Stimulated activated CD4-positive, alpha-beta T cell treated with anti-CD3 and anti-CD28 coated beads, TNF-alpha, amount 100 ng/mL, for 24 hours (primary cell): Measurements from ENCODE around the gene NR3C2.

Experiments used
- DNase-seq, 3 experiments: peaks; one replicate each; pipeline ENCODE4 v3.0.0-alpha.2; 2020; ENCODE audit warnings: low read depth in 3 of 3

NR3C2 gene

DNA sequence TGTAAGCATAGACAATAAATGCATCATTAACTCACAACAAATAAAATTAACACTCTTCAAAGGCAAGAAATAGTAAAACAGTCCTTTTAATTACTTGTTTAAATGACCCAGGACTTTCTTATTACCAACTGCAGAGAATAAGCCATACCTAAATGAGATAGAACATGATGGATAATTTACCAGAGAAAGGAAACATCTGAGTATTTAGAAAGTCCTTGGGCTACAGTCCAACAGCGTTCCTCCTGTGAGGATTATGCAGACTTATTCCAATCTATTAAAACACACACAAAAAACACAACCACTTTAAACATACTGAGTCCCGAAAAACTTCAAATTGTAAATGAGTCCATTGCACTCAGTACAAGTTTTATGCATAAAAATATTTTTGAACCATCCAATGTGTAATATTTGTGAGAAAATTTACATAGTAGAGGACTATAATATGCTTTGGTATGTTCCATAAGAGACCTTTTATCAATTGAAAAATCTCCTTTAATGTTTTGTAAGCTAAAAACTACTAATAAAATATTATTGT is 129.2 kb downstream of the NR3C2 start:
- no peak for DNase-seq

DNA sequence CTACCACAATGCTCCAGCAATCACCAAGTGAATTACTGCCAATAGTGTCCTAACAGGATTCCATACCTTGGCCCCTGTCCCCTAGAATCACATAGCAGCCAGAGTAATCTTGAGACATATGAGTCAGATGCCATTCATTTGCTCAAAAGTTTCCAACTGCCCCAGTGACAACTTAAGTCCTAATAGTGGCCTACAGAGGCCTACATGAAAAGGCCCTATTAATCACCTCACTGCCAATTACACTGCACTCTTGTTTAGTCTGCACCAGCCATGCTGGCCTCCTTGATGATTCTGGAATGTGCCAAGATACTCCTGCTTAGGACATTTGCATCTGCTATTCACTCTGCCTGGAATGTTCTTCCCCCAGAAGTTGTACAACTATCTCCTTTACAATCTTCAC is 130.7 kb downstream of the NR3C2 start:
- no peak for DNase-seq

DNA sequence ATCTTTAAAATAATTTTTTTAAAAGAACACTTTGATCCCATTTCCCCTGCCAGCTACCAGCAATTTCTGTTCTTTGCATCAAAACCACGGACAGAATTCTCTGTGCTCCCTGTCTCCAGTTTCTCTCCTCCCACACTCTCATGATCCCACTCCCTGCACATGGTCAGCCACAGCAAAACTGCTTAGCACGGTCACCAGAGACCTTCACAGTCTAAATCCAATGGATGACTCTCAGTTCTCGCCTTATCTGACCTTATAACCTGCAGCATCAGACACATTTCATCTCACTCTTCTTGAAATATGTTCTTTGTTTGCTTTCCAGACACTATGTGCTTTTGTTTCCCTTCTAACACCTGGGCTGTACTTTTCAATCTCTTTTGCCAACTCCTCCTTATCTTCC is 131.5 kb downstream of the NR3C2 start:
- DNase-seq = no peak

DNA sequence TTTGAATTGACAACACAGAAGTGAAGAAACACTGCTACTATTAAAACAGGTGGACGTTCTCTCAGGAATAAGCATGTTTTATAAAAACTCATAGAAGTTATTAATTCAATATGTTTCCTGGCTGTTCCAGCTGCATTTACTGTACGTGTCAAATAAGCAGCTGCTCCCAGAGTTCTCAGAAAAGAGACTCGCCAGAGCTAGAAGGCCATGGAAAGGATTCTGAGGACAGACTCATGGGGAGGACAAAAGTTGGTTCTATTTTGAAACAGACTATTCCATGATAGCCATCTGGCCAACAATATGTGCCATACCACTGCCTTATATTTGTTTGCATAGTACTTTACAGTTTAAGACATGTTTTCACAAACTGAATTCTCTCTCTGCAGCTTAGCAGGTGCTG is 136.5 kb downstream of the NR3C2 start:
- DNase-seq = no peak

DNA sequence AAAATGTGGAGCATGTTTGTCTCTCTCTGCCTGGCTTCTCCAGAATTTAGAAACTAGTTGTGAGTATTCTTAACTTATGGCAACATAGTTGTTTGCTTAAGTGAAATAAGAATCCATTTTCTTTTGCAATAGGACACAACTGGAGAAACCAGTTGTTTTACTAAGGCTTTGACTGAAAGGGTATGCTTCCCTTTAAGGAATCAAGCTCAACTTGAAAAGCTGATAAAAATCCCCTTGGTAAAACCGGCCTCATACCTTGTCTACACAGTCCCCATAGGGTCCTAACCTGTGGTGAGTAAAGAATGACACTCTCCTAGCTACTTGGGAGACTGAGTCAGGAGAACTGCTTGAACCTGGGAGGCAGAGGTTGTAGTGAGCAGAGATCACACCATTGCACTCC is 139.8 kb downstream of the NR3C2 start:
- DNase-seq = no peak

DNA sequence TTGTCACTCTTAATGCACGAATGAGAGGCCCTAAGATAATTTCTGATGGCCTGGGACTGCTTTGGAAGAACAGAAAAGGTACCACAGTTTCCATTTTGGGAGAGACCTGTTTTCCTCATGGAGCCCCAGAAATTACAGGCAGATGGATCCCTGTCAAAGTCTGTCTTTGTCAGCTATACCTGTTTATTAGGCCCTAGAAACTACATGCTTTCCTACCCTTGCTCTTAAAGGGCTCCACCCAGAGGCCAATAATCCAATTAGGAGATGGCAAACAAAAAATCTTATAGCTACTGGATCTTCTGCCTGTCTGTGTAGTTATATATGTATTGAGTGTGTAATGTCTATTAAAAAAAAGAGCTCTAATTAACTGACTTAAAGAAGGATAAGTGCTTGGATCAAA is 141.3 kb downstream of the NR3C2 start:
- no peak for DNase-seq

DNA sequence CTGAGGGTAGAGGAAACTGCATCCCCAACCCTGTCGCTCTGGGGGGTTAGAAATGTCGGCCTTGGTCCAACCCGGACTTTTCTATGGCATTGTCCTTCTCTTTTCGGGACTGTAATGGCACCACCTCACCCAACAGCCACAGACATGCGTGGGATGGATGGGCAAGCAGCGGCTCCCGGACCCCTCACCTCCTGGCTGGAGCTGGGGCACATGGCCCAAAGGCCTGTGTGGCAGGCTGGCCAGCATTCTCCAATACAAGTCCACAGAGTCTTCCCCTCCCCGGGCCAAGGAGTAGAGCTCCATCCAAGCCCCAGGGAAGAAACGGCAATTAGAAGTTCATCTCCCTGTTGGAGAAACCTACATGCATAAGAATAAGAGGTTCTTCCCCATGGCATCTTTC is 142.9 kb downstream of the NR3C2 start:
- DNase-seq = no peak

DNA sequence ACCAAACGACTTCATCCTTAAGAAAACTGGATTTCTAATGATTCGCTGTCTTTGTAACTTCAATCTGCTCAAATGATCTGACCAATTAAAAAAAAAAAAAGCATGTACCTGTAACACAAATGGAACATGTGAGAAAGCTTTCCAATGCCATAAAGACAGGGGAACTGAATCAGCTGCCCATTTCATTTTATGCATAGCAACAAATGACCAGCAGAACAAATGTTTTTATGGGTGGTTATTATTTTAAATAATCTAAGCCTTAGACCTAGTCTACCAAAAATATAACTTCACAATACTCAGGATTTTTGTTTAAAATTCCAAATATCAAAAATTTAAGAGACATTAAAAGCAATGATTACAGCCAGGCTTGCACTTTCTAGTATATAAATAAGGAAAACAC is 145.7 kb downstream of the NR3C2 start:
- no peak for DNase-seq

DNA sequence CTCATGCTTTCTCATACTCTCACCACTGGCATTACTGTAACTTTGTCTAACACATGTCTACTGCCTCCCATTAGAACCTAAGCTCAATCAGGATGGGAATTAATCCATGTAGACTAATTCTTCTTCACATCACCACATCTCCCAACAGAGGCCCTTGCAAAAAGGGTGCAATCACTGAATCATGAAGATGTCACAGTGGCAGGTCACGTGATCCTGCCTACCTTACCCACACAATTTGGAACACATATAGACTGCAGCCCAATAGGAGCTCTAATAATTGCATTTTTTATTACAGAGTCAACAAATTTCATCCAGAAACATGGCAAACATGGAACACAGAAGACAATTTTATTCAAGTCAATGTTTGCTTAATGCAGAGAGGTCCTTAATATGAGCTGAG is 146.6 kb downstream of the NR3C2 start:
- DNase-seq = no peak

DNA sequence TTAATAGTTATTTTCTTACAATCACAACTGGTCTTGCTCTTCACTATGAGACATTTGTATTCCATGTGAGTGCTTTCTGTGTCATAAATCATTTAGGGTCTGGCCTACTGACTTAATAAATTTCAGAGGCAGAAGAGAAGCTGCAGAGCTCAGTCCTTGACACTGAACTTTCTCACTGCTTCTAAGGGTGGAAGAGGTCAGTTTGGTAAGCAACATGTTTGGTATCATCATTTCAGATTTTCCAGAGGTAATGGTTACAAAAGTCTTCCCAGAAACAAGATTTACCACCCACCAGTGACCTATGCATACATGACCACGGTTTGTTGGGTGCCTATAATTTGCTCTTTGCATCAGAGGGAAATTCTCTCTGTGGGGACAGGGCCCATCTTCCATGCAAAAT is 148.6 kb downstream of the NR3C2 start:
- DNase-seq = no peak

DNA sequence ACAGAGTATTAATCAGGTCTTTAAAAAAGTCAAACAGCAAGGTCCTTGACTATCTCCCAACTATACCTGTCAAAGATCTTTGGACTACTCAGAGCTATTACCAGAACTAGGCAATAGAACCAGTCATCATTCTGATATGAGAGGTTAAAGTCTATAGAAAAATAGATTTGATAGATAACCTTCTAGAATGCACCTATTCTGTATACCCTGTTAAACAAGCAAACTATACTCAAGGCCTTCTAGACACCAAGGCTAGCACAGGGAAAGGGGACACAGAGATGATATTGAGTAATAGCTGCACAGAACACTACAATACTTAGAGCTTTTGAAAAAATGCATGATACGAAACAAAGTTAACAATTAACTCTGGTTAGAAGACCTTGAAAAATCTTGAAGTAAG is 149.5 kb downstream of the NR3C2 start:
- DNase-seq = no peak

DNA sequence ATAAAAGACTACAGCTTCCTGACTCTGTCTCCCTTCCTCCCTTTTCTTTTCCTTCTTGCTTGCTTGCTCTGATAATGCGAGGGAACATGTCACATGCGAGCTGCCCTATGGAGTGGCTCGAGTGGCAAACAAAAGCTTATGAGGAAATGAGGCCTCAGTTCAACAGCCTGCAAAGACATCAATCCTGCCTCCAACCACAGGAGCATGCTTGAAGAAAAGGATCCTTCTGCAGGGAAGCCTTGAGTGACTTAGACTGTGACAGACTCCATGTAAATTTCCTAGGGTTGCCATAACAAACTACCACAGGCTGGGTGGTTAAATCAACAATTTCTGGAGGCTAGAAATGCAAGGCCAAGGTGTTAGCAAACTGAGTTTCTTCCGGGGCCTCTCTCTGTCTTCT is 152.5 kb downstream of the NR3C2 start:
- no peak for DNase-seq

DNA sequence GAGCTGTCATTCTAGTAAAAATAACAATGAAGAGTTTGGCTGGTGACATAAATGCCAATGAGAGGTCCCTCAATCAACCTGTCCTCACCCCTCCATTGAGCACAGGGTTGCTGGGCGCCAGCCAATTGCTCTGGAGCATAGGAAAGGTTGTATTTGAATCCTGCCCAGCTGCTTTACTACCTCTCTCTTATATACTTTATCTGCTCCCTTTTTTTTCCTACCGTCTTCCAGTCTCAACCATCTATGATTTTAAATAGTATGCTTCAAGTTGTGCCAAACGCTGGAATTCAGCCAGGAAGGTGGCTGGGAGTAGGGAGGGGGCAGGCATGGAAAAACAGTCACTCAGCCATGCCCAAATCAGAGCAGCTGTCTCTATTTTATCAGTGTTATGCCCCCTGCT is 153.8 kb downstream of the NR3C2 start:
- DNase-seq = no peak

DNA sequence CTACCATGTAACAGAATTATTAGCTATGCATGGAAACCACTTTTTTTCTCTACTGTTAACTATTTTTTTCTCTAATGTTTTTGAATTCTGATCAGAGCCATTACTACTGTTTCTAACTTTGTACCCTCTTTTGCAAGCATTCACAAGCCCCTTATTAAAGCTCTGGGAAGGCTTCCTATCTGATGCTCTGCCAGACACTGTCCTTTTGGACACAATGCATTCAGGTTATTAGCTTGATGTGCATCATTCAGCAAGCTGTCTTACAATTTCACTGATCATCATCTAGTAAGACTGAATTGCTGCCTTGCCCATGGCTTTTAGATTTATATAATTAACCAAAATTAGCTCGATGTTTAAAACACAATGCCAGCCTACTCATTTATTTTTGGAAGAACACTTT is 155.1 kb downstream of the NR3C2 start:
- no peak for DNase-seq

DNA sequence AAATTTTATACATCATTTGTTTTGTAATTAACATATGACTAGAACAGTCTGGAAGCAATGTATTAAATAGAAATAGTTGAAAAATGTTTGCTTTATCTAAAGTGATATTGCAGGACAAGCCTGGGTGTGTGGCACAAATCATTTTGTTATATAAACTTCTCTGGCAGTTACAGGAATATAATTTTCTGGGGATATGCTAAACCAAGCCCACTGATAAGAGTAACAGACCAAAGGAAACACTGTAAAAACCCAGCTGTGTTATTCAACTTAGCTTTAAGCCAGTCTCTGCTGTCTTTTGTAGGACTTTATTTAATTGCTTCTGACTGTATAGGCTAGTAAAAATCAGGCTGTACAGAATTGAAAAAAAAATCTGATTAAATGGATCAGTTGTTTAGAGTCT is 156.2 kb downstream of the NR3C2 start:
- no peak for DNase-seq

DNA sequence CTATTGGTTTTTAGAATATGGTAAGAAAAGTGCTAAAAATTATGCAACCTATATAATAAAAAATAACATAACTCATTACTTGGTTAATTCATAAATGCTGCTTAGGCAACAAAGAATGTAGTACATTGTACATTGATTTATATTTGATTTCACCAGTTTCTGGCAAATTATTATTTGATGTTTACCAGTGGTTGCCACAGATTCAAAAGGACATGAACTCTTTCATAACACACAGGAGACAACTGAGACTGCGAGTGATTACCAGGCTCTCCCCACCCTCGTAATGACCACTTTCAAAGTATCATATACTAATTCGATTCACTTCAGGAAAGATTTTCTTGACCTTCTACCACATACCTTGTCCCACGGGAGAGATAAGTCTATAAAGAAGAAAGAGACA is 158.5 kb downstream of the NR3C2 start:
- no peak for DNase-seq

DNA sequence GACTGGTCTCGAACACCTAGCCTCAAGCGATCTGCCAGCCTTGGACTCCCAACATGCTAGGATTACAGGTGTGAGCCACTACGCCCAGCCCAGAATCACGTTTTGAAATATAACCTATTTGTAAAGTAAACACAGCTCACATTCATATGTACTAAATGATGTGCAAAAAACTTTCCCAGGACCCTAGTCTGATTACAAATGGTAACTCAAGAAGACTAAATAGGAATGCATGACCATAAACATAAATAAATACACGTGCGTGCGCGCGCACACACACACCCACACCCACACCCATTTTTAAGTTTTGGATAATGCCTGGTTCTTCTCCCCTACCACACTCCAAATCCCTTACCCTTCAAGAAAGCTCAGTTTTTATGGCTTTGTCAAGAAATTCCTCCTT is 163.9 kb downstream of the NR3C2 start:
- DNase-seq = no peak

DNA sequence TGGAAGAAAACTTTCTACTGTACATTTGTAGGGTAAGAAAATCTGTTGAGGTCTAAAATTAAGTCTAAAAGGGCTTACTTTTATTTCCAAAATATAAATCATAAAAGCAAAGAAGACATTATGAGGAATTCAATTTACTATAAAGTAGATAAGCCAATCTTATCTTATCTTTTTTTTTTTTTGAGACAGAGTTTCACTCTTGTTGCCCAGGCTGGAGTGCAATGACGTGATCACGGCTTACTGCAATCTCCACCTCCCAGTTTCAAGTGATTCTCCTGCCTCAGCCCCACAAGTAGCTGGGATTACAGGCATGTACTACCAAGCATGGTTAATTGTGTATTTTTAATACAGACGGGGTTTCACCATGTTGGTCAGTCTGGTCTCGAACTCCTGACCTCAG is 166.9 kb downstream of the NR3C2 start:
- DNase-seq = no peak

DNA sequence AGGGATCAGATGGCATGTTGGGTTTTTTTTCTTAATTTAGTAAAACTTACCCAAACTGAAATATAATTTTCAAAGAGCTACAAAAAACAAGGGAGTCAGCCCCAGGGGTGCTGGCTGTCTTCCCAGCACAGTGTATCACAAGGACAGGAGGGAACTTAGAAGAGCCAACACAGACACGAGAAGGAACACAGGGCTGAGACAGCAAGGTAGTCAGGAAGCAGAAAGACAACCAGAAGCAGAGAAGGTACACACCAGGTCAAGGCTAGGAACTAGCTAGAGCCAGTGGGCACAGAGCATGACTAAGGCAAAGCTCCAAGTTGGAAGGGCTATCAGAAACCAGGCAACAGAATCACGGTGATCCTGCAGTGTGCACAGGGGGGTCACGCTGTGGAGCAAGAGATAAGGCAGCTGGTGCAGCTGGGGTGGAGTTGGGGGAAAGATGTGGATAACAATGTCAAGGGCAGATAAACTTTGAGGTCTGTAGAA is 168.7 kb downstream of the NR3C2 start:
- no peak for DNase-seq

DNA sequence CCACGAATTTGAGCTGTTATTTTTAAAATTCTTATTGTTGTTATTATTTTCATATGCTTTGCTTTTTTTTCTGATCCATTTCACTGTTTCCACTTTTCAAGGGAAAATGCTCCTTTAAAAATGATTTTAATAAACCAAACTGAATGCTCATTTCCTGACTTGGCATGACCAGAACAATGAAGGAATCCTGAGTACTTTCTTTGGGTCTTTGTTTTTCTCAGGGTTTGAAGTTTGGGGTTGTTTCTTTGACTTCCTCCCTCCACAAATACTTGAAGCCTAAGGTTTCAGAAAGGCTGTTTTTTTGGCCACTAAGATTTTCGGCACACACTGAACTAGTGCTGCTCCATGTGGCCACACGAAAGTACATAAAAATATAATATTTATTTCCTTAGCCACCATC is 171.0 kb downstream of the NR3C2 start:
- no peak for DNase-seq

DNA sequence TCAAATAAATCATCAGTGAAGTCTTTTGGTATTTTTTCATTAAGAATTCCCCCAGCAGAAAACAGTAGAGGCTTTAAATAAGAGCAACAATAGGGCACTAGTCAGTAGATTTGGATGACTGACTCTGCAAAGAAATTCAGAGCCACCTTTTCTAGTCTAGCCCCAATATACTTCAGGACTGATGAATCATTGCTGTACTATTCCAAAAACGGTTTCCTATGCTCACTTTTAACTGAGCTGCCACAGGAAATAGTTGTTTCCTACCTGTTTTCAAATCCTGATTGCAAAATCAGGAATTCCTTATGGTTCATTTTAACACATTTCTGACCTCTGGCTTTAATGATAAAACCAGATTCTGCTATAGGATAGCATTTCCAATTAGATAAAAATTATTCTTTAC is 171.6 kb downstream of the NR3C2 start:
- DNase-seq = no peak

DNA sequence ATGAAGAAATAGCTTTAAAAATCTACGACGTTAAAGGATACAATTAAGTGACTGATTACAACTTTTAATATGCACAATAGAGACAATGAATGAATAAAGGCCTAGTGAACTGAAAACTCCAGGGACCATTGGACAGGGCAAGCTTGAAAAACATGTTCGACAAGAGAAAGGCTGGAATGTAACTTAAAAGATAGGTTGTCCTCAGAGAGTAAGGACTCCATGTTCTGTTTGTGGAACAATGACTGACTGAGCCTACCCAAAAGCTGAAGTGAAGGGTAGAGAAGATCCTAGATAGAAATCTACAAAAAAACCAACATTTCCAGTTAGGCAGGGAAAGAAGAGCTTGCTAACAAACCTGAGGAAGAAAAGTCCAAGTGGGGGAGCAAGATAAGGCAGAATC is 173.4 kb downstream of the NR3C2 start:
- no peak for DNase-seq

DNA sequence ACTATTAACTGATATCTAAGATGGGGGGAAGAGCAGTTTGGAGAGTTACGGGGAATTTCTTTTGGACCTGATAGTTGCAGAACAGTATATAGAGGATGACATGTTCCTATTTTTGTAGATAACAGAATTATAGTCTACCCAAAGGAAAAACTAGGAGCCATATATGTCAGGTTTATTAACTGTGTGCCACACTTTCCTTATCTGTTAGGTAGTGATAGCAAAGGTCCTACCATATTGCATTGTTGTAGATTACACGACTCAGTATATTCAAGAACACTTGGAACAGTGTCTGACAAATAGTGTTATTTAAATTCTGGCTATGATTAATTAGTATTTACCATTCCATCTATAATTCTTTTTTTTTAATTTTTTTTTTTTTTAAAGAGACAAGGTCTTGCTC is 175.3 kb downstream of the NR3C2 start:
- DNase-seq = no peak

DNA sequence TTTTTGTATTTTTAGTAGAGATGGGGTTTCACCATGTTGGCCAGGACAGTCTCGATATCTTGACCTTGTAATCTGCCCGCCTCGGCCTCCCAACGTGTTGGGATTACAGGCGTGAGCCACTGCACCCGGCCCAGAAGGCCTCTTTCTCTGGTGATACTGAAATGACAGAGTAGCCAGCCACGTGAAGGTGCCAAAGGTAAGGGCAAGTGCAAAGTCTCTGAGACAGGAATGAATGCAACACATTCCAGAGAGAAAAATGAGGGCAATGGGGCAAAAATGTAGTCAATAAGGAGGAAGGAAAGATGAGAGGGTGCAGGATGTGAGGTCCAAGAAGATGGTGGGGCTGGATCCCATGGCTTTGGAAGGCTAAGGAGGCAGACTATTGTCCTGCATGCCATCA is 176.0 kb downstream of the NR3C2 start:
- DNase-seq = no peak

DNA sequence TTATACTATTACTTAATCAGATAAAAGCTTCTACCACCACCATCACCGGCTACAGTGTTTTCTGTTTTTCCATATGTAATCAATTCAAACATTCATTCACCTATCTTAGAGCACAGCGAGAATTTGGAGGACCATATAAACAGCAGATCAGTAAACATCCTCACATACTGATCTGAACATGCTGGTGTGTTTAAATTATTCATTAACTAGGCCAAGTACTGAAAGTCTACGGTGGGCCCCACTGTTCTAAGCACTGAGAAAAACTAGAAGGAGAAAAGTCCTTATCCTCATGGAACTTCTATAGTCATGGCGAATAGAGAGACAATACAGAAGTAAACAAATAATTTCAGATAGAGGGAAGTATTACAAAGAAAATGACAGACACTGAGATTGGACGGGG is 176.6 kb downstream of the NR3C2 start:
- no peak for DNase-seq
